Measurements from ENCODE around the gene NHLRC4.
"Not testable (repeated sequence)": the region's sequence is repeated elsewhere in the genome, so short reads cannot be mapped to it uniquely, and the experiment has no call there.

The NHLRC4 gene

GRCh38 chr16:591892-592517, 25.2 kb downstream of the NHLRC4 start:
- Histone ChIP-seq H3K4me3 (no peak overlapping the region), H3K9me3 (ENCODE audit: low read depth, low read length) (no peaks in the 10 kb centered on the region), H3K36me3 (ENCODE audit: insufficient read depth, low read length) (no peaks in the 10 kb centered on the region), H3K27ac (no peak overlapping the region), H3K9ac (ENCODE audit: insufficient read length) (no peak overlapping the region)
- TF ChIP-seq POLR2AphosphoS5 (IDR thresholded peaks at IDR 0.05; ENCODE audit: borderline replicate concordance, low read depth, low read length) (no peak), FOXP2 (optimal IDR thresholded peaks at IDR 0.05; ENCODE audit: control extremely low read depth, extremely low read length, insufficient read depth) (no peak), EZH2 (IDR thresholded peaks at IDR 0.05) (no peak)
- no peak for DNase-seq (ENCODE audit: low read depth, low spot score)

- Histone ChIP-seq H3K27ac (no peak overlapping the region), H3K4me3 (no peak overlapping the region), H3K9me3 (ENCODE audit: low read depth, low read length) (no peaks in the 10 kb centered on the region), H3K9ac (ENCODE audit: insufficient read length) (no peak overlapping the region), H3K36me3 (ENCODE audit: insufficient read depth, low read length) (no peaks in the 10 kb centered on the region)
- no peak for TF ChIP-seq POLR2AphosphoS5 (IDR thresholded peaks at IDR 0.05; ENCODE audit: borderline replicate concordance, low read depth, low read length)
- TF ChIP-seq FOXP2 (optimal IDR thresholded peaks at IDR 0.05; ENCODE audit: control extremely low read depth, extremely low read length, insufficient read depth): no peak
- TF ChIP-seq EZH2 (IDR thresholded peaks at IDR 0.05): no peak
- DNase-seq (ENCODE audit: low read depth, low spot score): no peak
These were observed 25.9 kb downstream of the NHLRC4 start for GRCh38 chr16:592518-593306.

GRCh38 chr16:593406-593805, 26.6 kb downstream of the NHLRC4 start:
- H3K9ac ChIP-seq (ENCODE audit: insufficient read length): no peak overlapping the region
- no peak for DNase-seq (ENCODE audit: low read depth, low spot score)

GRCh38 chr16:593807-594206, 27.0 kb downstream of the NHLRC4 start:
- H3K36me3 ChIP-seq (ENCODE audit: insufficient read depth, low read length): no peaks in the 10 kb centered on the region
- H3K9me3 ChIP-seq (ENCODE audit: low read depth, low read length): no peaks in the 10 kb centered on the region
- TF ChIP-seq POLR2AphosphoS5 (IDR thresholded peaks at IDR 0.05; ENCODE audit: borderline replicate concordance, low read depth, low read length): no peak
- TF ChIP-seq EZH2 (IDR thresholded peaks at IDR 0.05): no peak
- no peak for TF ChIP-seq FOXP2 (optimal IDR thresholded peaks at IDR 0.05; ENCODE audit: control extremely low read depth, extremely low read length, insufficient read depth)
- no peak overlapping the region for H3K9ac ChIP-seq (ENCODE audit: insufficient read length)
- no peak overlapping the region for H3K4me3 ChIP-seq
- no peak overlapping the region for H3K27ac ChIP-seq
- no peak for DNase-seq (ENCODE audit: low read depth, low spot score)

More at GRCh38 chr16:593406-593805, 26.6 kb downstream of the NHLRC4 start:
- Histone ChIP-seq H3K9me3 (ENCODE audit: low read depth, low read length) (no peaks in the 10 kb centered on the region), H3K4me3 (no peak overlapping the region), H3K36me3 (ENCODE audit: insufficient read depth, low read length) (no peaks in the 10 kb centered on the region), H3K27ac (no peak overlapping the region)
- no peak for TF ChIP-seq POLR2AphosphoS5 (IDR thresholded peaks at IDR 0.05; ENCODE audit: borderline replicate concordance, low read depth, low read length)
- TF ChIP-seq FOXP2 (optimal IDR thresholded peaks at IDR 0.05; ENCODE audit: control extremely low read depth, extremely low read length, insufficient read depth): no peak
- TF ChIP-seq EZH2 (IDR thresholded peaks at IDR 0.05): no peak

- Histone ChIP-seq H3K4me3 (no peak overlapping the region), H3K27ac (no peak overlapping the region), H3K9ac (ENCODE audit: insufficient read length) (no peak overlapping the region), H3K36me3 (ENCODE audit: insufficient read depth, low read length) (no peaks in the 10 kb centered on the region), H3K9me3 (ENCODE audit: low read depth, low read length) (no peaks in the 10 kb centered on the region)
- TF ChIP-seq FOXP2 (optimal IDR thresholded peaks at IDR 0.05; ENCODE audit: control extremely low read depth, extremely low read length, insufficient read depth) (no peak), EZH2 (IDR thresholded peaks at IDR 0.05) (no peak), POLR2AphosphoS5 (IDR thresholded peaks at IDR 0.05; ENCODE audit: borderline replicate concordance, low read depth, low read length) (no peak)
- no peak for DNase-seq (ENCODE audit: low read depth, low spot score)
These were observed 28.3 kb downstream of the NHLRC4 start for GRCh38 chr16:595094-595528.

- Histone ChIP-seq H3K4me3 (no peak overlapping the region), H3K9ac (ENCODE audit: insufficient read length) (no peak overlapping the region), H3K36me3 (ENCODE audit: insufficient read depth, low read length) (no peaks in the 10 kb centered on the region), H3K27ac (no peak overlapping the region), H3K9me3 (ENCODE audit: low read depth, low read length) (no peaks in the 10 kb centered on the region)
- no peak for DNase-seq (ENCODE audit: low read depth, low spot score)
- TF ChIP-seq FOXP2 (optimal IDR thresholded peaks at IDR 0.05; ENCODE audit: control extremely low read depth, extremely low read length, insufficient read depth) (no peak), EZH2 (IDR thresholded peaks at IDR 0.05) (no peak), POLR2AphosphoS5 (IDR thresholded peaks at IDR 0.05; ENCODE audit: borderline replicate concordance, low read depth, low read length) (no peak)
These were observed 29.3 kb downstream of the NHLRC4 start for GRCh38 chr16:595942-596735.

- no peak for TF ChIP-seq FOXP2 (optimal IDR thresholded peaks at IDR 0.05; ENCODE audit: control extremely low read depth, extremely low read length, insufficient read depth)
- no peak for TF ChIP-seq POLR2AphosphoS5 (IDR thresholded peaks at IDR 0.05; ENCODE audit: borderline replicate concordance, low read depth, low read length)
- no peak for TF ChIP-seq EZH2 (IDR thresholded peaks at IDR 0.05)
- H3K27ac ChIP-seq: no peak overlapping the region
- no peaks in the 10 kb centered on the region for H3K9me3 ChIP-seq (ENCODE audit: low read depth, low read length)
- no peak overlapping the region for H3K4me3 ChIP-seq
- DNase-seq (ENCODE audit: low read depth, low spot score): no peak
- H3K9ac ChIP-seq (ENCODE audit: insufficient read length): no peak overlapping the region
- no peaks in the 10 kb centered on the region for H3K36me3 ChIP-seq (ENCODE audit: insufficient read depth, low read length)
These were observed 29.9 kb downstream of the NHLRC4 start for GRCh38 chr16:596736-597060.

GRCh38 chr16:597655-598054, 30.9 kb downstream of the NHLRC4 start:
- not testable (repeated sequence) for H3K36me3 ChIP-seq (ENCODE audit: insufficient read depth, low read length); H3K27ac ChIP-seq; DNase-seq (ENCODE audit: low read depth, low spot score); H3K9me3 ChIP-seq (ENCODE audit: low read depth, low read length); H3K4me3 ChIP-seq; H3K9ac ChIP-seq (ENCODE audit: insufficient read length)

Data from SK-N-MC (cell line).